Heart left ventricle (tissue), 16 donors: ENCODE measurements around the gene GSKIP. TPM values are rescaled to one million over a fixed set of nuclear protein-coding genes. Genes with fewer than 3 reads are reported as not detected.

Experiments
- ATAC-seq, 4 donors: fragments of 200-7000 bp; cut with Tn5 transposase; one replicate each; pipeline ENCODE4 v1.9.1; 2020 to 2022; ENCODE audit warnings: moderate library complexity in 4 of 4, mild to moderate bottlenecking in 3 of 4, moderate number of reproducible peaks in 1 of 4
- DNase-seq, 5 donors: peaks; one replicate each; pipeline ENCODE4 v3.0.0-alpha.2; 2020
- H3K27ac ChIP-seq, 12 donors: fragments of 200-600 bp; sonication (generic) in 4 of 12; one replicate each; pipeline versions ENCODE4 v1.5.0 to v1.8.0; 2016 to 2022; ENCODE audit warnings: mild to moderate bottlenecking in 2 of 12
- H3K27me3 ChIP-seq, 9 donors: fragments of 200-600 bp; sonication (generic) in 2 of 9; one replicate each; pipeline versions ENCODE4 v1.5.1 to v1.8.0; 2016 to 2022; ENCODE audit warnings: mild to moderate bottlenecking in 3 of 9
- H3K36me3 ChIP-seq, 9 donors: fragments of 200-600 bp; sonication (generic) in 2 of 9; one replicate each; pipeline versions ENCODE4 v1.5.0 to v1.8.0; 2018 to 2022; ENCODE audit warnings: mild to moderate bottlenecking in 2 of 9
- H3K4me1 ChIP-seq, 12 donors: fragments of 200-600 bp; sonication (generic) in 4 of 12; one replicate each; pipeline versions ENCODE4 v1.5.0 to v1.8.0; 2016 to 2022; ENCODE audit warnings: mild to moderate bottlenecking in 3 of 12
- H3K4me3 ChIP-seq, 12 donors: fragments of 200-600 bp; sonication (generic) in 4 of 12; one replicate each; pipeline versions ENCODE4 v1.5.0 to v1.8.0; 2017 to 2022; ENCODE audit warnings: mild to moderate bottlenecking in 9 of 12, moderate library complexity in 4 of 12
- H3K9me3 ChIP-seq, 12 donors: fragments of 200-600 bp; sonication (generic) in 4 of 12; one replicate each; pipeline versions ENCODE4 v1.5.0 to v1.8.0; 2016 to 2022; ENCODE audit warnings: mild to moderate bottlenecking in 1 of 12
- POLR2A ChIP-seq, 2 donors: fragments of 450-650 bp; IDR thresholded peaks; one replicate each; pipeline ENCODE4 v1.6.1; 2017; ENCODE audit warnings: antibody characterized with exemption in 2 of 2, mild to moderate bottlenecking in 2 of 2, moderate library complexity in 2 of 2
- WGBS, 4 donors: extraction: QIAGEN DNeasy Blood & Tissue Kit in 2 of 4; methylation state at CpG; one replicate each; pipeline versions ENCODE4 v1.1.5 to v1.1.7; 2013 to 2018; 5-methylcytosine and 5-hydroxymethylcytosine counted together
- intact Hi-C, 10 donors: fragments of 100-400 bp; cut with DNase I; formaldehyde crosslinking; loops; one replicate each; pipeline versions ENCODE4 v1.11.1 to v1.14.2; 2022
- polyA plus RNA-seq, 2 donors: library from polyadenylated mRNA; stranded (reverse); fragments of 200-250 nt; gene quantifications; one replicate each; pipeline ENCODE4 v1.2.3, GENCODE V29; 2013
- total RNA-seq, 9 donors: library from RNA; depleted of rRNA in 2 of 9; stranded (reverse); fragments of >200 nt in 2 of 9; fragmentation: NEBNext Ultra II Directional in 3 of 9; extraction: Animal tissue kit (Norgen Biotek cat#: 25700) in 3 of 9; gene quantifications; one replicate each; pipeline versions ENCODE4 v1.1.0 to v1.2.4, GENCODE V29; 2016 to 2023
- TF ChIP-seq, protein P1 (sequence below), 12 donors: fragments of 200-600 bp; sonication (generic) in 4 of 12; IDR thresholded peaks; one replicate each; pipeline versions ENCODE4 v1.5.0 to v1.8.0; 2018 to 2022; ENCODE audit warnings: antibody characterized with exemption in 12 of 12, mild to moderate bottlenecking in 5 of 12
- donor health status: ischemic (EF 13 %, LVEDD 7.1; RV severe dilation, severe dysfunction).
- donor health status: healthy with polysubstance abuse.
- donor health status: DM: no; HTN: yes; CAD: no.
- donor health status: DM: no; HTN: no; CAD: no.
- donor health status: ischemic (EF 25% LVEDD 6.9; RV normal size, moderate dysfunction).
- donor health status: ischemic (EF 25% LVEDD 5.7; RV mildly dilated, moderate dysfunction).
- donor health status: healthy.
- donor health status: DM: yes; HTN: yes; CAD: no.
- donor health status: ischemic (EF 35%, LVEDD 5.7; RV mildly dilated, moderate dysfunction).
- donor health status: nonischemic (EF 11% LVEDD 7.7; RV severe dilation, severe dysfunction).
- donor health status: DM: yes; HTN: yes; CAD: no.
- donor health status: PGD.
- donor health status: ischemic (EF 29% LVEDD 5.4; RV normal size, mild dysfunction).
- donor health status: nonischemic (EF 23%, LVEDD 6.1; RV moderate dilation, normal function).

The GSKIP gene
- total and polyA plus RNA-seq, 11 donors: 4.6 to 19.9 (median 13.1) TPM

DNA sequence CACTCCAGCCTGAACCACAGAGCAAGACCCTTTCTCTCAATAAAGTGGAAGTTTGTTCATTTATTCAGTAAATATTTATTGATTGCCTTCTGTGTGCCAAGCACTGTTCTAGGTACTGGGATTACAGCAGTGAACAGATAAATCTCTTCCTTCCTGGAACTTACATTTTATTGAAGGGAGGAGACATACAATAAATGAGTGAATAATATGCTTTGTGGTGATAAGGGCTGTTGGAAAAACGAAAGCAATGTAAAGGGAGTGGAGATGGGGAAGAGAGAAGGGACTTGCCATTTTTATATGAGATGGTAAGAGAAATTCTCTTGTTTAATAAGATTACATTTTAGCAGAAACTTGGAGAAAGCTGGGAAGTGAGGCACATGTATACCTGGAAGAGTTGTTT, 1.6 kb downstream of the GSKIP start:
- H3K27ac ChIP-seq: no peak overlapping the region
- H3K9me3 ChIP-seq: no peaks in the 10 kb centered on the region
- no peak for DNase-seq
- H3K4me1 ChIP-seq: peaks cover 2 to 41% (median 24%) of the 10 kb centered on the region in 12 donors
- no peaks in the 10 kb centered on the region for H3K27me3 ChIP-seq
- WGBS, 4 donors: 68 to 87% (median 76%) methylated on average over 1 of the region's 1 CpG
- ATAC-seq: no peak
- TF ChIP-seq, protein P1, sequence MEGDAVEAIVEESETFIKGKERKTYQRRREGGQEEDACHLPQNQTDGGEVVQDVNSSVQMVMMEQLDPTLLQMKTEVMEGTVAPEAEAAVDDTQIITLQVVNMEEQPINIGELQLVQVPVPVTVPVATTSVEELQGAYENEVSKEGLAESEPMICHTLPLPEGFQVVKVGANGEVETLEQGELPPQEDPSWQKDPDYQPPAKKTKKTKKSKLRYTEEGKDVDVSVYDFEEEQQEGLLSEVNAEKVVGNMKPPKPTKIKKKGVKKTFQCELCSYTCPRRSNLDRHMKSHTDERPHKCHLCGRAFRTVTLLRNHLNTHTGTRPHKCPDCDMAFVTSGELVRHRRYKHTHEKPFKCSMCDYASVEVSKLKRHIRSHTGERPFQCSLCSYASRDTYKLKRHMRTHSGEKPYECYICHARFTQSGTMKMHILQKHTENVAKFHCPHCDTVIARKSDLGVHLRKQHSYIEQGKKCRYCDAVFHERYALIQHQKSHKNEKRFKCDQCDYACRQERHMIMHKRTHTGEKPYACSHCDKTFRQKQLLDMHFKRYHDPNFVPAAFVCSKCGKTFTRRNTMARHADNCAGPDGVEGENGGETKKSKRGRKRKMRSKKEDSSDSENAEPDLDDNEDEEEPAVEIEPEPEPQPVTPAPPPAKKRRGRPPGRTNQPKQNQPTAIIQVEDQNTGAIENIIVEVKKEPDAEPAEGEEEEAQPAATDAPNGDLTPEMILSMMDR (IDR thresholded peaks at IDR 0.05): no peak
- no peak for TF ChIP-seq POLR2A (IDR thresholded peaks at IDR 0.05)
- peak overlapping the region in 1 of 12 donors; percentile 86 for H3K4me3 ChIP-seq
- H3K36me3 ChIP-seq: no peaks in the 10 kb centered on the region
- intact Hi-C loops: loop anchor here in 6 of 10 donors (2.0 to 10.0 kb wide), 7 partner anchors 26 to 830 kb away; partner anchors contain the start of genes GLRX5 (in 2 of the 6) and PAPOLA (in 1 of the 6)

DNA sequence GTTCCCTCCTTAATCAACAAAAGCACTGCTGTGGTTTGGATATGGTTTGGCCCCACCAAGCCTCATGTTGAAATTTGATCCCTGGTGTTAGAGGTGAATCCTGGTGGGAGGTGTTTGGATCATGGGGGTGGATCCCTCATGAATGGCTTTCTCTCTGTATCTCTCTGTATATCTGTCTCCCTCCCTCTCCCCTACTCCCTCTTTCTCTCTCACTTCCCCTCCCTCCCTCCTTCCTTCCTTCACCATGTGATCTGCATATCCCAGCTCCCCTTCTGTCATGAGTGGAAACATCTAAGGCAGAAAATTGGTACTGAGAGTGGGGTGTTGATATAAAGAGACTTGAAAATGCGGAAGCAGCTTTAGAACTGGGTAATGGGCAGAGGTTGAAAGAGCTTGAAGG, 5.2 kb downstream of the GSKIP start:
- Histone ChIP-seq H3K27ac (no peak overlapping the region), H3K36me3 (no peaks in the 10 kb centered on the region), H3K4me3 (no peak overlapping the region), H3K27me3 (no peaks in the 10 kb centered on the region), H3K9me3 (no peaks in the 10 kb centered on the region), H3K4me1 (peaks cover 0 to 17% (median 10%) of the 10 kb centered on the region in 12 donors)
- DNase-seq (no peak), ATAC-seq (no peak)
- 97 to 100% (median 98%) methylated on average over 1 of the region's 1 CpG for WGBS, 4 donors
- TF ChIP-seq, protein P1 (IDR thresholded peaks at IDR 0.05): no peak
- TF ChIP-seq POLR2A (IDR thresholded peaks at IDR 0.05): no peak
- intact Hi-C loops: loop anchor here in 4 of 10 donors (10.0 kb wide), 3 partner anchors 56 to 834 kb away; partner anchors contain the start of genes GLRX5 (in 2 of the 4) and PAPOLA (in 1 of the 4)

DNA sequence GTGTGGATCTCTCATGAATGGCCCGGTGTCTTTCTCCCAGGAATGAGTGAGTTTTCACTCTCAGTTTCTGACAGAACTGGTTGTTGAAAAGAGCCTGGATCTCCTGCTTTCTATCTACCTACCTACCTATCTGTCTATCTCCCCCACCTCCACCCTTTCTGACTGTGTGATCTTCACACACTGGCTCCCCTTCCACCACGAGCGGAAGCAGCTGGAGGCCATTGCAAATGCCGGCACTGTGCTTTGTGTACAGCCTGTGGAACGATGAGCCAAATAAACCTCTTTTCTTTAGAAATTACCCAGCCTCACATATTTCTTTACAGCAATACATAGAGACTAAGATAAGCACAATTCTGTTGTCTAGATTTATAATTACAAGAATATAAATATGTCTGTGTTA, 7.2 kb downstream of the GSKIP start:
- peaks cover 0 to 3% (median 0%) of the 10 kb centered on the region in 12 donors for H3K4me1 ChIP-seq
- H3K27me3 ChIP-seq: no peaks in the 10 kb centered on the region
- H3K36me3 ChIP-seq: no peaks in the 10 kb centered on the region
- DNase-seq: no peak
- H3K4me3 ChIP-seq: no peak overlapping the region
- no peak for TF ChIP-seq POLR2A (IDR thresholded peaks at IDR 0.05)
- TF ChIP-seq, protein P1 (IDR thresholded peaks at IDR 0.05): no peak
- no peaks in the 10 kb centered on the region for H3K9me3 ChIP-seq
- whole genome bisulfite sequencing, 4 donors: 93 to 95% (median 94%) methylated on average over 5 of the region's 5 CpGs
- H3K27ac ChIP-seq: no peak overlapping the region
- intact Hi-C loops: no loop called here
- no peak for ATAC-seq

DNA sequence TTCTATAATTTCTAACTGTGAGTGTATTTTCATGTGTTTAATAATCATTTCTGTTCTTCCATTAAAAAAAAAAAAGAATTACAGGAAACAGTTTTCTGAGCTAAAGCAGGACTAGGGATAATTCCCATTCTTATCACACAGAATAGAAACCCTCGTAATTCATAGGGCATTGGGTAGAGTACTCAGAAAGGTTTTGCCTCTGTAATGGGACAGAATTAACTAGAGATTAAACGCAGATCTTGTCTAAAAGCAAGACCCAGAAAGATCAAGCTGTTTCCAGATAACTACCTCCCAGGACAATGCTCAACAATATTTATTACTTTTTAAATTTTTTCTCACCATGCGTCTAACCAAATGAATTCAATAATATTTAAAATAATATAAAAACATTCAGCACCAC, 10.2 kb downstream of the GSKIP start:
- 87 to 94% (median 90%) methylated on average over 3 of the region's 3 CpGs for WGBS, 4 donors
- DNase-seq (no peak), ATAC-seq (no peak)
- Histone ChIP-seq H3K4me3 (no peak overlapping the region), H3K27me3 (no peaks in the 10 kb centered on the region), H3K36me3 (no peaks in the 10 kb centered on the region), H3K4me1 (no peaks in the 10 kb centered on the region), H3K27ac (no peak overlapping the region), H3K9me3 (no peaks in the 10 kb centered on the region)
- TF ChIP-seq, protein P1 (IDR thresholded peaks at IDR 0.05): no peak
- no peak for TF ChIP-seq POLR2A (IDR thresholded peaks at IDR 0.05)
- intact Hi-C loops: no loop called here
